Measurements from ENCODE around the gene RAB15.
A peak's percentile ranks its signal among the peaks of the same experiment; 100 is the strongest.

RAB15 gene

DNA sequence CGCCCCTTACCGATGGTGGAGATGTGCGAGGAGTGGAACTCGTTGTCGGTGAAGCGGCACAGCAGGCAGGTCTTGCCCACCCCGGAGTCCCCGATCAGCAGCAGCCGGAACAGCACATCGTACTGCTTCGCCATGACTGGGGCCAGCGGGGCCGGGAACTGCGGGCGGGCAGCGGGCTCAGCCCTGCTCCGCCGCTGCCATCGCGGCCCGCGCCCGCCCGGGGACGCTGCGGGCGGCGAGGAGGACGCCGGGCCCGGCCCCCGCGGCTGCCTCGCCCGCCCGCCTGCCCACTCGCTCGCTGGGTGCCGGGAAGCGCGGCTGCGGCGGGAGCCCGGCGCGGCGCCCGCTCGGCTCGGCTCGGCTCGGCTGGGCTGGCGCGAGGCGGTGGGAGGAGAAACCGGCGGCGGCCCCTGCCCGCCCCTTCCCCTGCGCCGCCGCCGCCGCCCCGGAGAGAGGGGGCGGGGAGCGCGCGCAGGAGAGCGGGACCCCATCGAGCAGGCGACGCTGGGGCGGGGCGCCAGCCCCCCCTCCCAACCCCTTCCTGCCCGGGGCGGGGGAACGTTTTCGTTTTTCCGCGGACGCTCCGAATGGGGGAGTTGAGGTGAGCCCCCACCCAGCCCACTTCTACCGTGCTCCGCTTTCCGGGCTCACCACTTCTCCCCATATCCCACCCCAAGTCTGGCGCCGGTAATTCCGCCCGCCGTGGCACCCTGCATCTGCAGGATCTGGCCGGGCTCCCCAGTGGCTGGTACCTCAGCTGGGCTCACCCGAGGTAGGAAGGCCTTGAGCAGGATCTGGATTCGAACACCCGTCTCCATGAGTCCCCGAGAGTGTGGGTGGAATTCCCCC lies at the start of gene RAB15:
Gene RAB15, minus strand, starts transcription at position 394 of the 849 bp plus-strand sequence. Its CDS starts 260 bp downstream, at position 134.
- DNase-seq: peak; percentile 70

DNA sequence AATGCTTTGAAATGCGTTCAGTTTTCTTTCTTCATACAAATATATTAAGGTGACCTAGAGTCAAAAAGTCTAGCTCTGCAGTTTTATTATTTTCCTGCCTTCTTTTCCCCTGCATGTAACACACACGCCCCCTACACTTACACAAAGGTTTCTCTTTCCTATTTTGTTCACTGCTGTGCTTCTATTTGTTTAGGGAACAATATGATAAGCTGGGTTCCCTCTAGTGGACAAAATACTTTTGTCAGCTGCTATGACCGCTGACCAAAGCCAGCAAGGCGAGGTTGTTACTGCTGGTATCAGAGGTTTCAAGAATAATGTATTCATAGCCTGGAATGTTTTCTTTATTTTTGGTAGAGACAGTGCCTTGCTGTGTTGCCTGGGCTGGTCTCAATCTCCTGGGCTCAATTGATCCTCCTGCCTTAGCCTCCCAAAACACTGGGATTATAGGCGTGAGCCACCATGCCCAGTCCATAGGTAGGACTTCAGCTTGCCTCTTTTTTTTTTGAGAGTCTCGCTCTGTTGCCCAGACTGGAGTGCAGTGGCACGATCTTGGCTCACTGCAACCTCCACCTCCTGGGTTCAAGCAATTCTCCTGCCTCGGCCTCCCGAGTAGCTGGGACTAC lies 47.9 kb upstream of the RAB15 start:
- DNase-seq: no peak

DNA sequence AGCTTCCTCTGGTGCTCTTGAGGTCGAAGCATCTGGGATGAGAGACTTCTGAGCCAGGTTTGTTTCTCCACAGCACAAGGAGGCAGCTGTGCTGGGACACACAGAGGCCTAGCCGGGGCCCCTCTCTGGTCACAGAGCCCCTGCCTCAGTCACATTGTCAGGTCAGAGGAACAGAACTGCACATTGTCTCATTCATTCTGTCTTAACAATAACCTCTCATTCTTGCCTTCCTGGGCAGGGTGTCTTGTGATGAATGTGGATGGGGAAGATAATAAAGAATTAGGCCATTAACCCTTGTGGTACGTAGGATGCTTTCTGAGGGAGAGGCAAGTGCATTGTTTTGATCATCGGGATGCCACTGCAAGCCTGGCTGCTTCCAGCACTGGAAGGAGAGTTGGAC lies 44.3 kb upstream of the RAB15 start:
- no peak for DNase-seq

DNA sequence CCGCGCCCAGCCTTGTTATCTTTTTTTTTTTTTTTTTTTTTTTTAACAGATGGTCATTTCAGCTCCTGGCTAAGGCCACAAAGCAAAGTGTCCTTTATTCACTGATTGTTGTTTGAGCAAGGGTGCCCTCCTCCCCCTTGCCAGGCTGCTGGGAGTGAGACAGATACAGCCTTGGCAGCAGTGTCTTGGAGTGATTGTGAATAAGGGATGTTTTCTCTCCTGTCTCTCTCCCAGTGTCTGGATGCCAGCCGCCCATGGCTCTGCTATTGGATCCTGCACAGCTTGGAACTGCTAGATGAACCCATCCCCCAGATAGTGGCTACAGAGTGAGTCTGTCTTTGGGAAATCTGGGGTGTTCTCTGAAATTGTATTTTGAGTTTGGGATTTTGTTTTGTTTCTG lies 43.3 kb upstream of the RAB15 start:
- DNase-seq: no peak

DNA sequence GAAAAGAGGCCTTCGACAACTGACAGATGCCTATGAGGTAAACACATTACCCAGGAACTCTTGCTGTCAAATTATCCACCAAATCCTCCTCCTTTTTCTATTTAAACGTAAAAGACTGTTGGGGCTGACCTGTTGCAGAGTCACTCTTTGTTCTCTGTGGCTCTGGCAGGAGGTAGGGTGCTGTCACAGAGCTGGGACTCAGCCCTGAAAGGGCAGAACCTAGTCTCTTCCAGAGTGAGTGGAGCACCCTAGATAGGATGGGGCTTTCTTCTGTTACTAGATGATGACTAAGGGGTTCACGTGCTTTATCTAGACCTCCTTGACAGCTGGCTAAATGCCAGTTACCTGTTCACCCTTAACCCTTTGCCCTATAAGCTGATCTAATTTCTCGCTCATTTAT lies 40.2 kb upstream of the RAB15 start:
- DNase-seq: no peak

DNA sequence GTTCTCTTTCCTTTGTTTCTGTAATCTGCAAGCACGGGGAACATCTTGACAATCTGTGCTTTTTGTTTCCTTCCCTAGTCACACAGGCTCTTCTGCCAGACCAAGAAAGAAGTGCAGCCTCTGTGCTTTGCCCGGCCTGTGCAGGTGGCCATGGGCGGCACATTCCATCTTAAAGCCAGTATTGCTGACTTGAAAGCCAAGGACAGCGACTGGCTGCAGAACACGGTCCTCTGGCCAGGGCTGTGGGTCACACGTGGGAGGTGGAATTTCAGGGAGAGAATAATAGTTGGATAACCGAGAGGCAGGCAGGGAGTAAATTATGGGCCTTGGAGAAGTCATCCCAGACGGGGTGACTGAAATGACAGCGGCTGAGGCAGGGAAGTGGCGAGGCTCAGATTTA lies 39.4 kb upstream of the RAB15 start:
- DNase-seq: no peak

DNA sequence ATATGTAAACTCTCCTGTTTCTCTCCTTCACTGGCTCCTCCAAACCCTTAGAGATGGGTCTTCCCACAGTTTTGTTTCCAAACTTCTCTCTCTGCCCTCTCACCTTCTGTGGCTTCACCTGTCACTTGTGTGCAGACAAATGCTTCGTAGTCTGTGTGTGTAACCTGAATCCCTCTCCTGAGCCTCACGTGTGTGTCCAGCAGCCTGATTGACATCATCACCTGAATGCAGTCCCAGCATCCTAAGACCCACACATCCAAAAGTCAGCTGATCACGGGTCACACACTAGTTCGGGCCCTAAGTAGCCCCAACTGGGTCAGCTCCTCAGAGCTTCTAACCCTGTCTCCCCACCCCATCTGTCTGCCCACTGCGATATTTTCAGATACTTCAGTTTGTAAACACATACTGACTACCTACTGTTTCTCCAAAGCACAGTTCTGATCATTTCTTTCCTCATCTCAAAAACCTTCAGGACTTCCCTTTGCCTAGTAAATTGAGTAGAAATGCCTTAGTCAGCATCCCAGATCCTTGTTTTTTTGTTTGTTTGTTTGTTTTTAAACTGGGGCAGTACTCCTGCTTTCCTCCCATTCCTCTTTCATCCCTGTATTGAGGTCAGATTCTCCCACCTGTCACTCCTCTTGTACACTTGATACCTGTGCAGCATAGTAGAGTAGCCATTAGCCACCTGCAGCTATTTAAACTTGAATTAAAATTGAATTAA lies 38.2 kb upstream of the RAB15 start:
- no peak for DNase-seq

DNA sequence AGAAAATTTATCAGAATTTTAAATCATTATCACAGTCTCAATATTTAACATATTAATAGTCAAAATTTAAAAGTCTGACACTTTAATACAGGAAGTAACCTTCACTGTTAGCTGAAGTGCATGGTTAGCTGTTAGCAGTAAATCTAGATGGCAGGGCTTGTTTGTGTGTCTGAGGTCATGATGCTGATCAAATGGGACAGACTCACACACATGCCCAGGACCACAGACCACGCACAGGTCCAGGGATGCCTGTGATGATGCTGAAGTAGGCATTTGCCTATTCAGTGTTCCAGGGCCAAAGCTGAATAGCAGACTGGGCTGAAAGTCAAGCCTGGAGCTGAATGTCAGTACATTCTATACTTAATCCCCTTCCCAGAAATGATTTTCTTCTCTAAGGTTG lies 35.1 kb upstream of the RAB15 start:
- no peak for DNase-seq

DNA sequence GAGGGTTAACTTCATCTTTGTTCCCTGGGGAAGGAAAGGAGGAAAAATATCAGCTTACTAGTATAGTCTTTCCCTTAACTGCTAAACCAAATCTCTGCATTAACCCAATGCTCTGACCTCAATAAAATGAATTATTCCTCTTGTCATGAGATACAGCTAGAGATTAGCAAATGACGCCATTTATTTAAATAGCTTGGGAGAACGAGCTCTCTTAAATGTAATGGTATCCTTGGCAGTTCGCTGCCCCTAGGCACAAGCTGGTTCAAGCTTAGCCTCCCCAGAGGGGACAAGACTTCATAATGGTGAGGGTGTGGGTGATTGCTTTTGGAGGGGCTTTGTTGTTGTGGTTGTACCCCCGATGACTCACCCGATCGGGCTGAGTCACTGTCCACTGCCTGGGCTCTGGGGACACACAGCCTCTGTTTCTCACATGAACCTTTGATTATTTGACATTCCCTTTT lies 34.2 kb upstream of the RAB15 start:
- no peak for DNase-seq

DNA sequence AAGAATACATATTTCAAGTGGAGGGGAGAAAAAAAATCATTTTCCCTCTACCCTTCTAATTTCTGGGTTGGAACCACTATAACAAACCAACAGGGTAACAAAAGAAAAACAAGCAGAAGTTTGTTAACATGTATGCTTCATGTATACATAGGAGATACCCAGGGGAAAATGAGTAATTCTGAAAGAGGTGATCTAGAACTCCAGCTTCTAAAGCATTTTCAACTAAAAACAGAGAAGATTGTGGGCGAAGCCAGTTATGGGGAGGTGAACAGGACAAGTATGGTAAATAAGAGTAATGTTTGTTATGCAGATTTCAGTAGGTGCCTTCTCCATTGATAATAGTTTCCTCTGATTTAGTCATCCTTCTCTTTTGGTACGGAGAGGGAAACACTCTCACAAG lies 31.3 kb upstream of the RAB15 start:
- DNase-seq: no peak

DNA sequence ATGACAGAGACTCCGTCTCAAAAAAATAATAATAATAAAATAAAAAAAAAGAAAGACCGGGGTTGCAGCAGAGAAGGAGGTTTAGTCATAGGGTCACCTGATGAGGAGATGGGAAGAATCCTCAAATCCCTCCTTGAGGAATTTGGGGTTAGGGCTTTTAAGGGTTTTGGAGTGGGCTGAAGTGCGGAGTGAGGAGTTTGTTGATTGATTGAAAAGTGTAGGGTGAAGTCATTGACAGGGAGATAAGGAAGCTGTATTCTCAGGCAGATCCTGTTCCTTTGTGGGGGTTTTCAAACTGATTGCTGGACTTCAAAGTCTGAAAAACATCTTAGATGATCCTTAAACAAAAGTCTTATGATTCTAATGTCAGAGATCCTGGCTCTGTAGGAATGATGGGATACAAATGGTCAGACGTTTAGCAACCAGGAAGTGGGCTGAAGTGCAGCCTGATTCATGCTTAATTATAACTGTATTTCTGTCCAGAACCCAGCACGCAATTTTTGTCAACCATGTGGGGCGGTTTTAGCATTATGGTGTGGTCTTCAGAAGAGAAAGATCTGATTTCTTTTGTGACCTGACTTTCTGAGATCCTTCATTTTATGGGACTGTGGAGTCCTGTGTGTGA lies 30.6 kb upstream of the RAB15 start:
- DNase-seq: no peak

DNA sequence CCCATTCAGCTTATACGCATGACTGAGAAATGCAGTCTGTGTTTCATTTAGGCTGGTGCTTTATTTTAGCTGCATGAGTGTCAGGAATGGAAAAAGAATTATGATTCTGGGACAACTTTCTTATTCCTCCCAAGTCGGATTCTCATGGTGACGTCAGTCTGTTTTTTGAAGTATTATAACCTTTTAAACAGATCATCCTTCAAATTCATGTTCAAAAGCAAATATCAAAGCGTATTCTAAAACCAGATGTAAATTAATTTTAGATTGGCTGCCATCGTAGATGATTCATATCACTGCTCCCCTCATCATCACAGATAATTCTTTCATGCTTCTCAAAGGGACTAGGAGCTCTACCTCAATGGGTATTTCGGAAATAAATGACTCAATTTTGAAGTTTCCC lies 29.6 kb upstream of the RAB15 start:
- no peak for DNase-seq

DNA sequence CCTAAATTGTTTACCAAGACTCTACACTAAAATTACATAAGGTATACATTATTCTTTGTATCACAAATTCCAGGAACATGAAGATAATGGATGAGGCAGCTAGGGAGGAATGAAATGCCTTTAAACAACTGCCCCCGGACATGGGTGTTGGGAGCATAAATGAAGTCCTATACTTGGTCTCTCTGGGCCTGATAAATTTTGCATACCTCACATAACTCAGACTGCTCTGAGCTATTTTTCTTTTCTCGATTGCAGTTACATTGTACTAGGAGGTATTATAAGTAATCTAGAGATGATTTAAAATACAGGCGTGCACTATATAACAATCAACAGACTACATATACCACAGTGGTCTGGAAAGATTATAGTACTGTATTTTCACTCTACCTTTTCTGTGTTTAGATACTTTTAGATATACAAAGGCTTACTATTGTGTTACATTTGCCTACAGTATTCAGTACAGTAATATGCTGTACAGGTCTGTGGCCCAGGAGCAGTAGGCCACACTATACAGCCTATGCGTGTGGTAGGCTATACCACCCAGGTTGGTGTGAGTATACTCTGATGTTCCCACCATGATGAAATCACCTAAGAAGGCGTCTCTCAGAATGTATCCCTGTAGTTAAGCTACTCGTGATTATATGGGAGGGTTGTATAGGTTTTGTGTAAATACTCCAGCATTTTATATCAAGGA lies 28.9 kb upstream of the RAB15 start:
- DNase-seq: no peak

DNA sequence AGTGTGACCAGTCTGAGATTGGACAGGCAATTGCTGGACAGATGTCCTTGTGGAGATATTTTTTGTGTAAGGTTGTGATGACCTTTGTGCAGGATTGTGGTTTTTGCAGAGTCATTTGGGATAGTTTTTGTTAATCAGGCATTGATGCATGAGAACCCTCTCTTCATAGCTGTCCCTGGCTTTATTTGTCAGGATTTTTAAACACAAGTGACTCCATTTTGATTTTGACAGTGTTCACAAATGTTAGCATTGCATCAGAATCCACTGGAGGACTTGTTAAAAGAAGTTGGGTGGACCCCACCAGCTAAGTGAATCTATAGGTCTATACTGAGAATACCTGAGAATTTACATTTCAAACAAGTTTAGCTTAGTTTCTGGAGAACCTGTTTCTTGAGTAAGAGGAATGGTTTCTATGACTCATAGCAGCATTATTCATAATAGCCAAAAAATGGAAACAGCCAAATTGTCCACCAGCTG lies 26.4 kb upstream of the RAB15 start:
- no peak for DNase-seq

DNA sequence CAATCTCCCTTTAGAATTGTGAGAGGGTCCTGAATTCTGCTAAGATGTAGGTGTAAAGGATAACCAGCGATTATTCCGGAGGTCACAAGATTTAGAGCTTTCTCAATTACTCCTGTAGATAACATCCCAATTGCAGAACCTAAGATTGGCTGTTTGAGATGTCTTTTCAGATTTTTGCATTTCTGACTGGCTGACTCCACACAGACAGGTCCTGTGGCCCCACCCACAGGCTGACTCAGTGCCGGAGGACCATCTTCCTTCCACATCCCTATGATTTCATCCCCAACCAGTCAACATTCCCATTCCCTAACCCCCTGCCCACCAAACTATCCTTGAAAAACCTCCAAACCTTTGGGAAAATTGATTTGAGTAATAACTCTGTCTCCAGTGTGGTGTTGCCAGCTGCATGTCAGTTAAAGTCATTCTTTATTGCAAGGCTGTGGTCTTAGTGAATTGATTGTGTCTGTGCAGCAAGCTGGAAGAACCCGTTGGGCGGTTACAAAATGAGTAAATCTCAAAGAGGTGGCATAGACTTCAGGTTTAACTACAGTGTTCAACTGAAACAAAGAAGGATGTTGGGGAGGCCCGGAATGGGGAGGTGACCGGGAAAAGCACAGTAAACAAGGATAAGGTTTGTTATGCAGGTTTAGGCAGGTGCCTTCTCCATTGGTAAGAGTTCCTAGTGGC lies 25.1 kb upstream of the RAB15 start:
- DNase-seq: no peak

DNA sequence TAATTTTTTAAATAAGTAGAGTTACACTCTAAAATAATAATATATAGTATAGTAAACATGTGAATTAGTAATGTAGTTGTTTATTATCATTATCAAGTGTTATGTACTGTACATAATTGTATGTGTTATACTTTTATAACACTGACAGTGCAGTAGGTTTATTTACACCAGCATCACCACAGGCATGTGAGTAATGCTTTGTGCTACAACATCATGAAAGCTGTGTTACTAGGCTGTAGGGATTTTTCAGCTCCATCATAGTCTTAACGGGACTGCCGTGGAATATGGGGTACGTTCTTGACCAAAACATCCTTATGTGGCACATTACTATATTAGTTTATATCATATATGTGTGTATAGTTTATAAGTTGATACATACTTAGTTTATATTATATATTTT lies 23.2 kb upstream of the RAB15 start:
- DNase-seq: no peak

DNA sequence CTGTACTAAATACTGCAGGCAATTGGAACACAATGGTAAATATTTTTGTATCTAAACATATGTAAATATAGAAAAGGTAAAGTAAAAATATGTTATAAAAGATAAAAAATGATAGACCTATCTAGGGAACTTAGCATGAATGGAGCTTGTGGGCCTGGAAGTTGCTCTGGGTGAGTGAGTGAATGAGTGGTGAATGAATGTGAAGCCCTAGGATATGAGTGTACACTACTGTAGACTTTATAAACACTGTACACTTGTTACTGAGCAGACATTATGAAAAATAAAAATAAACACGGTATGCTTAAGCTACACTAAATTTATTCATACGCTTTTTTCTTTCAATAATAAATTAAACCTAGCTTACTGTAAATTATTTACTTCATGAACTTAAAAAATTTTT lies 22.4 kb upstream of the RAB15 start:
- DNase-seq: no peak

DNA sequence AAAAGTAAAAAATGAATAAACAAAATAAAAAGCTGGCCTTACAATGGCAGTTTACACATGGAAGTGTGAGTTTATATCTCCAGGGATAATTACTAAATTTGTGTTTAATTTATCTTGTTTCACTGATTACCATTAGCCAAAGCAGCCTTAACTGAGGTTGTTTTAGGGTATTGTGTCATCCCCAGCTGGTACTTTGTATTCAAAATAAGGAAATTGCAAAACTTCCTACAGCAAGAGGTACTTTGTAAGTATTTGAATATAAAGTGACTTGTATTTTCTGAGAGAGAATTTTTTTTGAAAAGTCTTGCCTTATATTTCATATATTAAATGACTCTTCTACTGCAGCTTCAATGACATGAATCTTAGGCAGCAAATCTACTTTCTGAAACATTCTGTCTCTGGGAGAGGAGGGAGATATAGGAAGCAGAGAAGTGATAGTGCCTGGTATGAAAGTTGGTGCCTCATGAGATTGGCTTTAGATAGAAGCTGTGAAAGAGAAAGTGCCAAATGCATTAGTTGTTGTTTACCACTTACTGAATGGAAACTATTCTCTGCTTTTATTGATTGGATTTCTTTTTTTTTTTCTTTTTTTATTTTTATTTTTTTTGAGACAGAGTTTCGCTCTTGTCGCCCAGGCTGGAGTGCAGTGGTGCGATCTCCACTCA lies 21.3 kb upstream of the RAB15 start:
- no peak for DNase-seq

DNA sequence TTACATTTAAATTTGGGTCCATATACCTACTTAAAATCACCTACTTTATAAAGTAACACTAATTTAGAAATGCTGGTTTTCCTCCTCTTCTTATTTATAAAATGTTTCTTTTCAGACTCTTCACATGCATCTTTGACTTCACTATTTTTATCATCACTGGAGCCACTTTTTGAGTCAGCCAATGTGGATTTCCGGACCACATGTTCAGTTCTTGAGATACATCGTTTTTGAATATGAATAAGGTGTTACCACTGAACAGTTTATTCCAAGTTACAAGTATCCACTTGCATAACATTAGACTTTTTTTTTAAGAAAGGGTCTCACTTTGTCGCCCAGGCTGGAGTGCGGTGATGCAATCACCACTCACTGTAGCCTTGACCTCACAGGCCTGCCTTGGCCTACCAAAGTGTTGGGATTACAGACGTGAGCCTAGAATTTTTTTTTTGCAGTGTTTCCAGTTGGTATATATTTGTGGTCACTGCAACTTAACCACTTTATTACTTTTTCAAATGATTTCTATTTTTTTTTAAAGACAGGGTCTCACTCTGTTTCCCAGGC lies 20.3 kb upstream of the RAB15 start:
- DNase-seq: no peak

DNA sequence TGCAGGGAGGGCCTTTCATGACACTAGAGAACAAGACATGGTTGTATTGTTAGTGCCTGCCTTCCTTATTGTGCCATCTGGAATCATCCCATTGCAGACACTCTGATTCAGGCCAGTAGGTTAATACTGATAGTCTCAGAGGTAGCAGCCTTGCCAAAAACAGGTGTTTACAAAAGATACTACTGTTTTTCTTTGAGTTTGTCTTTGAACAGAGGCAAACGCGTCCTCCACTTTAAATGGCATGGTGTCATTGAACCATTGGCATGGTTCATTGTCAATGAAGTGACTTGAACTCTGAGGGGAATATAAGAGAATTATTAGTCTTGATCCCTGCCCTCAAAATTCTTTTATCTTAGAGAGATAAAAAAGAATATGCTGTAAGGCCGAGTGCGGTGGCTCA lies 18.8 kb upstream of the RAB15 start:
- no peak for DNase-seq

DNA sequence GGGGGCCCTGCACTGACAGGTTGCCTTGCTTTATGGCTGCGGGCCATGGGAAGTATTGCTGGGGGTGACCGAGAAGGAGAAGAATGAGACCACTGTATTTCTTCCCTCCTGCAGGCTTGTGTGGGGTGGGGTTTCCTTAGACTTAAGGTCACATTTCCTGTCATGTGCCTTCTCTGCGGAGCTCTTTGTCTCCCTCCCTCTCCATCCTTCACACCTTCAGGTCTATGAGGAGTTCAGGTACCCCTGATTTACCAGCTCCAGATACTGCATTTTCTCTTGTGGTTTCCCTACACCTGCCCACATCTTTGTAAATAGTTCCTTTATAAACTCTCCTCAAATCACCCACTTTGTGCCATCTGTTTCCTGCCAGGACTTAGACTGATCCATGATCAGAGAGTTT lies 18.2 kb upstream of the RAB15 start:
- DNase-seq: no peak

All from left hindlimb (tissue), 1 donor.